ENCODE measurements around the gene CFC1.
"Not testable (repeated sequence)": the region's sequence is repeated elsewhere in the genome, so short reads cannot be mapped to it uniquely, and the experiment has no call there.

CFC1 gene

DNA sequence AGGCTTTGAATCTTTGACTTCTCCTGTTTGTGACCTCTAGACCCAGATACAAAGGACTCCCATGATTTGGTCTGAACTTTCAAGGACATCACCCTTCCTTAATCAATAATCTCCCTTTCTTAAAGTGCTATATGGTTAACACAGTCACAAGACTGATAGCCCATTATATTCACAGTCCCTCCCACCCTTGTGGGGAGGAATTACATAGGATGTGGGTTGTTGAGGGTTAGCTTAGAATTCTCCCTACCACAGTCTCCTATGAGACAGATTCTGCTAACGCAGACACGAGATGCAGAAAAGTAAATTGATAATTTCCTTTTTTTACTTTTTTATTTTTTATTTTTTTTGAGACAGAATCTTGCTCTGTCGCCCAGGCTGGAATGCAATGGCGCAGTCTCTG, 45.2 kb downstream of the CFC1 start:
- H3K9me3 Mint-ChIP-seq; ATAC-seq; H3K4me1 Mint-ChIP-seq; H3K4me3 Mint-ChIP-seq; H3K36me3 Mint-ChIP-seq; H3K27ac Mint-ChIP-seq; DNase-seq (ENCODE audit: low spot score in 2 of 2): not testable (repeated sequence)

DNA sequence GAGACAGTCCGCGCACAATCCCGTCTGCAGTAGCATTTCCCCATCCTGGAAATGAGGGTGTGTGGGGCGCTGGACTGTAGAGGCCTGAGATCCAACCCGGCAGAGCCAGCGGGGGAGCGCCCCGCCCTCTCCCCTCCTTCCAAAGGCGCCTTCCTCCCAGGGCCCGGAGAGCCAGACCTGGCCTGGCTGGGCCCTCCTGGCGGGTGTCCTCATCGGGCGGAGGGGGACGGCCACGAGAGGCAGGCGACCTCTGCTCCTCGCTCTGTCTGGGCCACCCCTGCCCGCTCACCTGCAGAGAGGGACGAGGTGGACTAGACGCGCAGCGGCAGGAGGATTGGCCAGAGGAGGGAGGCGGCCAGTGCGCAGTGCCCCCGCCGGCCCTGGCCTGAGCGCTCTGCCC, 49.9 kb downstream of the CFC1 start:
- not testable (repeated sequence) for H3K9me3 Mint-ChIP-seq; ATAC-seq; DNase-seq (ENCODE audit: low spot score in 2 of 2); H3K4me3 Mint-ChIP-seq; H3K4me1 Mint-ChIP-seq; H3K27ac Mint-ChIP-seq; H3K36me3 Mint-ChIP-seq

DNA sequence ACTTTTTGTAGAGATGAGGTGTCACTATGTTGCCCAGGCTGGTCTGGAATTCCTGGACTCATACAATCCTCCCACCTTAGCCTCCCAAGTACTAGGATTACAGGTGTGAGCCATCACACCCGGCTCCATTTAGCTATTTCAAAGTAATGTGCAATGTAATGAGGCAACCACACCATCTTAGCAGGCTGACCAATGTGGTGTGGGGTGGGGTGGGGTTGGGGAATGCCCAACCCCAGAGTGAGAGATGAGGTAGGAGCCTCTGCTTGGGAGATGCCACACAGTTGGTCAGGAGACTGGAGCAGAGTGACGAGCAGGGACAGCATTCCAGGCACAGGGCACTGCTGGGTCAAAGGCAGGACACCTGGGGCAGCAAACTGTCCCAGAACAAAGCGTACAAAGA, 51.0 kb downstream of the CFC1 start:
- H3K27ac Mint-ChIP-seq; DNase-seq (ENCODE audit: low spot score in 2 of 2); H3K36me3 Mint-ChIP-seq; ATAC-seq; H3K9me3 Mint-ChIP-seq; H3K4me3 Mint-ChIP-seq; H3K4me1 Mint-ChIP-seq: not testable (repeated sequence)

DNA sequence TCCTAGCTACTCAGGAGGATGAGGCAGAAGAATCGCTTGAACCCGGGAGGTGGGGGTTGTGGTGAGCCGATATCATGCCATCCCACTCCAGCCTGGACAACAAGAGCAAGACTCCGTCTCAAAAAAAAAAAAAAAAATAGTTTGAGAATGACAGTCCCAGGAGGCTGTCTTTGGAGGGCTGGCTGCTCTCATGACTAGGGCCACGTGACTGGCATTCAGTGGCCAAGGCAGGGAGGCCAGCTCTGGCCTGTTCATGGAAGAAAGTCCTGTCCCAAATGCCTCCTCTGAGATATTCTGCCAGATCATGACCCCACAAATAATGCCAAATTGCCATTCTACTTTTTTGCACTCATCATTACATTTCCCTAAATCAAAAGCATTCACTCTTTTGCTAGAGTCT, 54.4 kb downstream of the CFC1 start:
- not testable (repeated sequence) for DNase-seq (ENCODE audit: low spot score in 2 of 2); H3K36me3 Mint-ChIP-seq; H3K4me1 Mint-ChIP-seq; ATAC-seq; H3K27ac Mint-ChIP-seq; H3K9me3 Mint-ChIP-seq; H3K4me3 Mint-ChIP-seq

DNA sequence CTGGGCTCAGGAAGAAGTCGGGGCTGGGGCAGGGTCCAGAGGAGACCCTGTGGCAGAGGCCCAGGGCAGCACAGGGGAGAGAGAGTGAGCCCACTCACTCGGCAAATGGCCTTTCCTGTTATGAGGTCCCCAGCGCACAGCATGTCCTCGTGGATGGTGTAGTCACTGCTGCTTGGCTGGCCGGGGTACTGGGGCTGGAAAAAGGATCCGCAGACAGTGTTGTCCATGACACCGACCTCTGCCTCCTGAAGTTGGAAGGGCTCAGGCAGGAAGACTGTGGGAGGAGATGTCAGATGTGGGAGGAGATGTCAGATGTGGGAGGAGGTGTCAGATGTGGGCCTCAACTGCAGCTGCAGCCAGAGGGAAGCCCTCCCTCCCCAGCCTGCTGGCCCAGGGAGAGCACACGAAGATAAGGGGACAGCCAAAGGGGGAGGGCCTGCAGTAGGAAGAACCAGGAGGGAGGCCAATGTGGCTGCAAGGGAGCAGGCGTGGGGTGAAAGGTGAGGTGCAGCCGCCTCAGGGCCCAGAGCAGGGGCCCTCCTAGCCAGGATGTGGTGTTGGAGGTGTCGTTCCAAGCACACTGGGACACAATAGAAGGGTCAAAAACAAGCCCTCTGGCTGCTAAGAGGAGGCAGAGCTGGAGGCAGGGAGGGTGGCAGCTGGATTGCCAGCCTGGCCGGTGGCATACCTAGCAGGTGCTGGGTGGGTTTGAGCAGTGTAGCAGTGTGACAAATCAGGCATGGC, 55.4 kb downstream of the CFC1 start:
- peak; percentile 56 for ATAC-seq
- not testable (repeated sequence) for H3K36me3 Mint-ChIP-seq

DNA sequence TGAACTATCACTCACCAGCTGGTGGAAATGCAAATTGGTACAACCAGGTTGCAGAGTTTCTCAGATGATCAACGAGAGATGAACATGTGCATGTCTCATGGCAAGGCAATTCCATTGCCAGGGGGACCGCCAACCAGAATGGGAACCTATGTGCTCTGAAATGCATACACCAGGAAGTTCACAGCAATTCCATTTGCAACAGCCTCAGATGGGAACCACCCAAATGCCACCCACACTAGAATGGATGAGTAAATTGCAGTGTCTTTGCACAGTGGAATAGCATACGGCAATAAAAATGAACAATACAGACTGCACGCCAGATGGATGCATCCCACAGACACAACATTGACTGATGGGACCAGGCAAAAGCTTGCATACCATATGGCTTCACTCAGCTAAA, 56.6 kb downstream of the CFC1 start:
- not testable (repeated sequence) for H3K27ac Mint-ChIP-seq; H3K4me1 Mint-ChIP-seq; DNase-seq (ENCODE audit: low spot score in 2 of 2); ATAC-seq; H3K4me3 Mint-ChIP-seq; H3K36me3 Mint-ChIP-seq; H3K9me3 Mint-ChIP-seq

More for the DNA sequence above, 55.4 kb downstream of the CFC1 start:
- H3K27ac Mint-ChIP-seq; DNase-seq (ENCODE audit: low spot score in 2 of 2); H3K9me3 Mint-ChIP-seq; H3K4me3 Mint-ChIP-seq; H3K4me1 Mint-ChIP-seq: not testable (repeated sequence)

All from stimulated activated effector memory CD8-positive, alpha-beta T cell treated with anti-CD3 and anti-CD28 coated beads, Interleukin-12 subunit alpha, Interleukin-12 subunit beta, amount 100 ng/mL, for 72 hours (primary cell).